HepG2 (cell line): ENCODE data around the gene CA9. TPM values are rescaled to one million over a fixed set of nuclear protein-coding genes. Genes with fewer than 3 reads are reported as not detected.

Source experiments
- ARID2 ChIP-seq: sonication (generic); formaldehyde crosslinking; IDR thresholded peaks from 2 replicates; pipeline ENCODE4 v1.8.1; 2022; ENCODE audit warnings: mild to moderate bottlenecking, missing genetic modification reagents, borderline replicate concordance
- BORCS8-MEF2B ChIP-seq: sonication (generic); formaldehyde crosslinking; IDR thresholded peaks from 2 replicates; pipeline ENCODE4 v1.8.0; 2022; ENCODE audit warnings: mild to moderate bottlenecking, missing genetic modification reagents
- CBX5 ChIP-seq: sonication (generic); formaldehyde crosslinking; IDR thresholded peaks from 2 replicates; pipeline ENCODE4 v1.4.0; 2020; ENCODE audit warnings: missing genetic modification reagents, borderline replicate concordance
- CHD4 ChIP-seq: fragments of 200-600 bp; sonication (generic); IDR thresholded peaks from 2 replicates; pipeline ENCODE4 v1.7.0; 2017; ENCODE audit warnings: mild to moderate bottlenecking, low read length, borderline replicate concordance
- HES4 ChIP-seq: sonication (generic); formaldehyde crosslinking; IDR thresholded peaks from 2 replicates; pipeline ENCODE4 v1.9.0; 2021; ENCODE audit warnings: mild to moderate bottlenecking, missing genetic modification reagents, borderline replicate concordance
- HOXA3 ChIP-seq: sonication (generic); formaldehyde crosslinking; IDR thresholded peaks from 2 replicates; pipeline ENCODE4 v1.5.0; 2020; ENCODE audit warnings: missing genetic modification reagents
- PITX1 ChIP-seq: sonication (generic); formaldehyde crosslinking; IDR thresholded peaks from 2 replicates; pipeline ENCODE4 v1.5.1; 2020; ENCODE audit warnings: mild to moderate bottlenecking, missing genetic modification reagents
- ZFX ChIP-seq: sonication (generic); formaldehyde crosslinking; IDR thresholded peaks from 2 replicates; pipeline ENCODE4 v1.4.0; 2020; ENCODE audit warnings: mild to moderate bottlenecking, low read depth, missing genetic modification reagents, moderate library complexity
- ZNF468 ChIP-seq: sonication (generic); formaldehyde crosslinking; IDR thresholded peaks from 2 replicates; pipeline ENCODE4 v1.8.0; 2022; ENCODE audit warnings: mild to moderate bottlenecking, moderate library complexity, missing genetic modification reagents
- ZNF501 ChIP-seq: sonication (generic); formaldehyde crosslinking; IDR thresholded peaks from 2 replicates; pipeline ENCODE4 v1.5.1; 2020; ENCODE audit warnings: mild to moderate bottlenecking, moderate library complexity, missing genetic modification reagents
- polyA plus RNA-seq, 8 experiments: library from polyadenylated mRNA; depleted of rRNA in 3 of 8; stranded (reverse) in 7 of 8; unstranded in 1 of 8; fragments of >200 nt; fragmentation: Illumina TruSeq in 4 of 8; extraction: Trizol in 4 of 8; gene quantifications; 2 replicates each; pipeline versions ENCODE4 v1.2.1 to v1.2.3, GENCODE V29; 2011 to 2016; ENCODE audit warnings: low read depth in 4 of 8, missing spikeins in 1 of 8, mixed read lengths in 1 of 8; ENCODE audit not compliant: insufficient read depth in 1 of 8
- total RNA-seq, 5 experiments: library from RNA; depleted of rRNA; stranded (reverse); fragments of >200 nt; fragmentation: Illumina TruSeq; extraction: Trizol; gene quantifications; 2 replicates each; pipeline ENCODE4 v1.2.3, GENCODE V29; 2016; ENCODE audit warnings: low read depth in 1 of 5
- TF ChIP-seq, protein P1 (sequence below): sonication (generic); formaldehyde crosslinking; IDR thresholded peaks from 2 replicates; pipeline ENCODE4 v1.5.0; 2020; ENCODE audit warnings: mild to moderate bottlenecking, missing genetic modification reagents, borderline replicate concordance
- TF ChIP-seq, protein P2 (sequence below): sonication (generic); formaldehyde crosslinking; IDR thresholded peaks from 2 replicates; pipeline ENCODE4 v1.4.0; 2020; ENCODE audit warnings: mild to moderate bottlenecking, missing genetic modification reagents

CA9 gene
- total and polyA plus RNA-seq, 2 of the 13 experiments (the other 11 are each of a cell fraction or from before 2014, with no cell fraction given) = 0.13 to 152 TPM

GRCh38 chr9:35658137-35658967 lies 15.4 kb upstream of the CA9 start, which contains the start of gene CCDC107 (continued):
- TF ChIP-seq, protein P1, sequence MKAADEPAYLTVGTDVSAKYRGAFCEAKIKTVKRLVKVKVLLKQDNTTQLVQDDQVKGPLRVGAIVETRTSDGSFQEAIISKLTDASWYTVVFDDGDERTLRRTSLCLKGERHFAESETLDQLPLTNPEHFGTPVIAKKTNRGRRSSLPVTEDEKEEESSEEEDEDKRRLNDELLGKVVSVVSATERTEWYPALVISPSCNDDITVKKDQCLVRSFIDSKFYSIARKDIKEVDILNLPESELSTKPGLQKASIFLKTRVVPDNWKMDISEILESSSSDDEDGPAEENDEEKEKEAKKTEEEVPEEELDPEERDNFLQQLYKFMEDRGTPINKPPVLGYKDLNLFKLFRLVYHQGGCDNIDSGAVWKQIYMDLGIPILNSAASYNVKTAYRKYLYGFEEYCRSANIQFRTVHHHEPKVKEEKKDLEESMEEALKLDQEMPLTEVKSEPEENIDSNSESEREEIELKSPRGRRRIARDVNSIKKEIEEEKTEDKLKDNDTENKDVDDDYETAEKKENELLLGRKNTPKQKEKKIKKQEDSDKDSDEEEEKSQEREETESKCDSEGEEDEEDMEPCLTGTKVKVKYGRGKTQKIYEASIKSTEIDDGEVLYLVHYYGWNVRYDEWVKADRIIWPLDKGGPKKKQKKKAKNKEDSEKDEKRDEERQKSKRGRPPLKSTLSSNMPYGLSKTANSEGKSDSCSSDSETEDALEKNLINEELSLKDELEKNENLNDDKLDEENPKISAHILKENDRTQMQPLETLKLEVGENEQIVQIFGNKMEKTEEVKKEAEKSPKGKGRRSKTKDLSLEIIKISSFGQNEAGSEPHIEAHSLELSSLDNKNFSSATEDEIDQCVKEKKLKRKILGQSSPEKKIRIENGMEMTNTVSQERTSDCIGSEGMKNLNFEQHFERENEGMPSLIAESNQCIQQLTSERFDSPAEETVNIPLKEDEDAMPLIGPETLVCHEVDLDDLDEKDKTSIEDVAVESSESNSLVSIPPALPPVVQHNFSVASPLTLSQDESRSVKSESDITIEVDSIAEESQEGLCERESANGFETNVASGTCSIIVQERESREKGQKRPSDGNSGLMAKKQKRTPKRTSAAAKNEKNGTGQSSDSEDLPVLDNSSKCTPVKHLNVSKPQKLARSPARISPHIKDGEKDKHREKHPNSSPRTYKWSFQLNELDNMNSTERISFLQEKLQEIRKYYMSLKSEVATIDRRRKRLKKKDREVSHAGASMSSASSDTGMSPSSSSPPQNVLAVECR (CRISPR knock-in tag) = peak; percentile 75
- TF ChIP-seq ZNF501 (CRISPR knock-in tag) (peak; percentile 43; the same call in 1 of the 2 replicates), PITX1 (CRISPR knock-in tag) (peak; percentile 48; the same call in 1 of the 2 replicates), ZFX (peak; percentile 73; the same call in 1 of the 2 replicates), HOXA3 (CRISPR knock-in tag) (peak; percentile 57; the same call in 1 of the 2 replicates), ZNF468 (CRISPR knock-in tag) (no peak), CBX5 (CRISPR knock-in tag) (peak; percentile 52; the same call in 1 of the 2 replicates), ARID2 (CRISPR knock-in tag) (no peak), HES4 (CRISPR knock-in tag) (peak; percentile 90), CHD4 (no peak), BORCS8-MEF2B (peak; percentile 62; the same call in 1 of the 2 replicates)
- TF ChIP-seq, protein P2, sequence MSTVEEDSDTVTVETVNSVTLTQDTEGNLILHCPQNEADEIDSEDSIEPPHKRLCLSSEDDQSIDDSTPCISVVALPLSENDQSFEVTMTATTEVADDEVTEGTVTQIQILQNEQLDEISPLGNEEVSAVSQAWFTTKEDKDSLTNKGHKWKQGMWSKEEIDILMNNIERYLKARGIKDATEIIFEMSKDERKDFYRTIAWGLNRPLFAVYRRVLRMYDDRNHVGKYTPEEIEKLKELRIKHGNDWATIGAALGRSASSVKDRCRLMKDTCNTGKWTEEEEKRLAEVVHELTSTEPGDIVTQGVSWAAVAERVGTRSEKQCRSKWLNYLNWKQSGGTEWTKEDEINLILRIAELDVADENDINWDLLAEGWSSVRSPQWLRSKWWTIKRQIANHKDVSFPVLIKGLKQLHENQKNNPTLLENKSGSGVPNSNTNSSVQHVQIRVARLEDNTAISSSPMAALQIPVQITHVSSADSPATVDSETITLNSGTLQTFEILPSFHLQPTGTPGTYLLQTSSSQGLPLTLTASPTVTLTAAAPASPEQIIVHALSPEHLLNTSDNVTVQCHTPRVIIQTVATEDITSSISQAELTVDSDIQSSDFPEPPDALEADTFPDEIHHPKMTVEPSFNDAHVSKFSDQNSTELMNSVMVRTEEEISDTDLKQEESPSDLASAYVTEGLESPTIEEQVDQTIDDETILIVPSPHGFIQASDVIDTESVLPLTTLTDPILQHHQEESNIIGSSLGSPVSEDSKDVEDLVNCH (CRISPR knock-in tag) = 0 out of 2 replicates have a peak, but pooled peaks have one; percentile 45
